ENCODE results near the gene PPME1.

PPME1 gene

DNA sequence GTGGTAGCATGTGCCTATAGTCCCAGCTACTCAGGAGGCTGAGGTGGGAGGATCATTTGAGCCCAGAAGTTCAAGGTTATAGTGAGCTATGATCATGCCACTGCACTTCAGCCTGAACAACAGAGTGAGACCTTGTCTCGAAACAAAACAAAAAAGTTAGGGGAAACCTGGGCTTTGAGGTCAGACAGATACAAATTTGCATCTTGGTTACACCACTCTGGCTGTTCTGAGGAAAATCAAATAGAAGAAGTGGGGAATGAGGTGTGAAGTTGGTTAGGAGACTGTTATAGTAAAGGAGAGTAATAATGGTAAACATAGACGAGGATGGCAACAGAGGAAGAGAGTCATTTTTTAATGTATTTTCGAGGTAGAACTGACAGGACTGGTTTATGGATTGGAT lies 62.6 kb downstream of the PPME1 start:
- no peak for DNase-seq

GRCh38 chr11:74235121-74235520 lies 64.0 kb downstream of the PPME1 start:
- DNase-seq, result no peak

DNA sequence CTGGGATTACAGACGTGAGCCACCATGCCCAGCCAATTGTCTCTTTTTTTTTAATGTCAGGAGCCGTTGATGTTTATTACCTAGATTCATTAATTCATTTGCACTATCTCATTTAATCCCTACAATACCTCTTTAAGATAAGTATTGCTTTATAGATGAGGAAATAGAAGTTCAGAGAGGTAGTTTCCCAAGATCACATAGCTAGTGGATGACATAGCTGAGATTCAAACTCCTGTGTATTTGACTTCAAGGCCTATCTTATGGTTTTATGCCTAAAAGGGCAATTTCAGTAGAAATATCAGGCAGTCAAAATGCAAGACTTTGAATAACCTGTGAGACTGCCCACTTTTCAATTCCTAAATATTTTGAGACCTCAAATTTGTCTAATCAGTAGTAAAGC lies 66.5 kb downstream of the PPME1 start:
- no peak for DNase-seq

GRCh38 chr11:74238243-74238642 lies 67.2 kb downstream of the PPME1 start:
- DNase-seq, result no peak

DNA sequence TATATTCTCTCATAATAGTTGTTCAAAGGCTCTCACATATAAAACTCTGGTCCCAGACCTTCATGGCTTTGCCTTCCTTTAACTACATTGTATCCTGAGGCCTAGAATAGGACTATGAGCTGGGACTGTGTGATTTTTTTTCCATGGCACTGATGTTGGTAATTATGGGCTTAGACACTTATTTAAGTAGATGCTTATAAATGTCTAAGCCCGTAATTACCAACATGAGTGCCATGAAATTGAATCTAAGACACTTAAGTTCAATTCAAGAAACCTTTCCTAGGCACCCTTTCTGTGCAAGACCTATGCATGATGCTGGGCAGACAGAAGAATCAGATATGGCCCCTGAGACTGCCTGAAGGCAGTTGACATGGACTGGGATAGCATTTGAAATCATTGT lies 77.4 kb downstream of the PPME1 start:
- no peak for DNase-seq

DNA sequence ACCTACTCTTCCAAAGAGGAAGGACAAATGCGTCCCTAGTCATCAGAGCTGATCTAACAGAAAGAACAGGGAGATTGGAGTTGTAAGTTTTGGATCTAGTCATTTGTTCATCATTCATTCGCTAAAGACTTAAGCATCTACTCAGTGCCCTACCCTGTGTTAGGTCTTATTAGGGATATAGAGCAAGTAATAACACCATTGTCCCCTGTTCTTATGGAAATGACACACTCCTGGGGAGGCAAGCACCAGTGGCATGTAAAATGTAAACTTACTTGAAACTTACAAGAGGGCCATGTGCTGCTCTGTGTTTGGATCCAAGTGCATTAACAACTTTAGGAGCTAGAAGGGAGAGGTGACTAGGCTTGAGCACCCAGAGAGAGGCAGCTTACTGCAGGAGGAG lies 78.4 kb downstream of the PPME1 start:
- DNase-seq, result no peak

DNA sequence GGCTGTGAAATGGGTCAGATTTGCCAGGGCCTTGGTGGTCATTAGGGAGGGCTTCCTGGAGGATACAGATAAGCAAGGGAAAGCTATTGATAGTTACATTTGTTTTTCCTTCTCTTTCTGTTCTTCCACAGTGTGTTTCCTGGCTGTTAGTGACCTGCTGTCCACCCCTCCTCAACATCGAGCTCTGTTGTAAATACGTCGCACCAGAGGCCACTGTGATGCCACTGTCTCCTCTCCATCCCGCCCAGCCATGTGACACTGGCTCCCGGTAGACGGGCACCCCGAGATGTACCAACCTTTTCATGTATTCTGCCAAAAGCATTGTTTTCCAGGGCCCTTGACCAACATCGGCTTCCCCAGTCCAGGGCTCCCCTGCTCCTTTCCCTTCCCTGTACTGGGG lies 82.3 kb downstream of the PPME1 start:
- no peak for DNase-seq

GRCh38 chr11:74255741-74256375 lies 84.8 kb downstream of the PPME1 start:
- DNase-seq, result peak; percentile 75

DNA sequence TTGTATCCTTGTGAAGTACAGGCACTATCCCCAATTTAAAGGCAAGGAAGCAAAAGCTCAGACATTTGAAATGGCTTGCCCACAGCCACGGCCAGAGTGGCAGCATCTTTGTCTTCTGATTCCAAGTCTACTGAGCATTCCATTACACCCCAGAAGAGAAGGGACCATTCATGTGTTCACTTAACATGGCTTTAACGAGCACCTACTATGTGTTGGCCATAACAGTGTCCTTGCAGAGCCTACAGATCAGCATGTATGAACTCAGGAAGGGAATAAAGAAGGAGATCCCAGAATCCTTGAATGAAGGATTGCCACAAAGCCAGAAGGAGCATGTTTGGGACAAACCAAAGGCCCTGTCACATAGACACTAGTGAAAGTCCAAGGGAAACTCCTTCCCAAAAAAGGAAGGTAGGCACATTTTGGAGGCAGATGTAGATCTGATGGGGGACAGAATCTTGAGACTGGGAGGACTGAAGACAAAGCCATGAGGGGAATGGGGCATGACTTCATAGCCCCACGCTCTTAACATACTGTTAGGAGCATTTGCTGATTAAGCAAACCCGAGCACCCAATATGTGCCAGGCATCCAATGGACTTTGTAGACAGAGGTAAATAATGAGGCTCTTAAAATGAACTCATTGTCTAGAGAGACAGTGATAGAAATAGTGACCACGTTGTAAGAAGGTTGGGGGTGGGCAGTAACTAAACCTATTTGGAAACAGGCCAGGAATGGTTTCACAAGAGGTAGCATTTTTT lies 85.5 kb downstream of the PPME1 start:
- no peak for DNase-seq

DNA sequence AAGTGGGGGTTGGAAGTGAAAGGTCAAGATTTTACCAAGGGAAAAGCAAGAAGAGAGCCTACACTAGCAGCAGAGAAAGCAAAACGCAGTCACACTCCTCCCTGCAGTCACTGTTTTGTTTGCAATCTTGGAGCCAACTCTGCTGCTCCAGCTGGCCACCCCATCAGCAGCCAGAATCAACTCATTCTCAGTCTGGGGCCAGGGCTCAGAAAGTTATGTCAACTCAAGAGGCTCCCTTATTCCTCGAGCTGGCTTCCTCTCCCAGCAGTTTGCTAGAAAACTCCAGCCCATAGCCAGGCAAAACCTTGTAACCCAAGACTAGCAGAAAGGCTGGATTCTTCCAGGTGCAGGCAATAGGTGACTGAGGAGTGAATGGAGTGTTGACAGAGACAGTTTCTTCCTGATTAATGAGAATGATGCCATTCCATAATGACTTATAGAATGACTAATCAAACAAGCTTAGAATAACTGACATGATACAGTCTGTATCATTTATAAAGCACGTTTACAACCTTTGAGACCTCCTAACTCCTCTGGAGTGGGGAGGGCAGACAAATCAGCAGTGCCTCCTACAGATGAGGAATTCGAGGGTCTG lies 87.0 kb downstream of the PPME1 start:
- DNase-seq, result peak; percentile 42

- no peak for DNase-seq
These were observed 91.6 kb downstream of the PPME1 start for GRCh38 chr11:74262725-74263124.

GRCh38 chr11:74265256-74265655 lies 94.2 kb downstream of the PPME1 start:
- no peak for DNase-seq

- DNase-seq, result no peak
These were observed 95.9 kb downstream of the PPME1 start for GRCh38 chr11:74267014-74267413.

DNA sequence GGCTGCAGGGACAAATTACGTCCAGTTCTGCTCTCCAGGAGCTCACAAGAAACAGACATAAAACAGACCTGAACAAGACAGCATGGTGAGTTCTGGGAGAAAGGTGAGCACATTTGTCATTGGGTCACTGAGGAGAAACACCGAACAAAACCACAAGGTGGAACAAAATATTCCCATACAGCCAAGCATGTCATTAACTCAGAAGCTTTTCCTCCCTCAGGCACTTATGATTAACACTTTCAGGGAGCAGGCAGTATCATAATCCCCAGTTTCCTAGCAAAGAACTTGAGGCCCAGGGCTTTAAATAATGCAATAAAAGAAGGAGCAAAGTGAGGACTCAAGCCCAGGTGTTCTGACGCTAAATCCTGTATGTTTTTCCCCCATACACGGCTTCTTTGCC lies 97.4 kb downstream of the PPME1 start:
- no peak for DNase-seq

DNA sequence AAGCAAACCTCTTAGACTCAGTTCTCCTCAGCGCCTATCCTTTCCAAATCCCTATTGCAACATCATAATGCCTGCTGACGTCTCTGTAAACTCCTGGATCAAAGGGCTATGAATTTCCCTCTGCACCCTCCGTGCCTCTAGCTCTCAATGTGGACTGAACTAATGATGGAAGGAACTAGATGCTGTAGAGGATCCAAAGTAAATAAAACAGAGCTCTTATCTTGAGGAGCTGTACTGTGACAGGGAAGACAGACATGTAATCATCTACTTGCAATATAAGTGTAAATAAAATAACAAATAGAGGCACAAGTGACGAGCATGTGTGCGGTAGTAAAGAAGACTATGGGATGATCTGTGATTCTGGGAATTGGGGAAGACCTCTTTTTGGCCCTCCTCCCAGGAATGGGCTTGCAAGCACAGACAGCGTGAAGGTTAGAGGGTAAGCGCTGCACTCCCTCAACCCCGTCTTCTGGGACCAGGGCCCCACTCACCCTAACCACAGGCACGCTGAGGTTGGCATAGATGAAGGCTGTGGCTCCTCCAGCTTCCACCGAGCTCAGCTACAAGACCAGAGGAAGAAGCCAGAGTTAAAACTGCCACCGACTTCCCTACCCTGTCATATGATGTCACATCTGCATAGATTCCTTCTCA lies 98.2 kb downstream of the PPME1 start:
- no peak for DNase-seq

GRCh38 chr11:74272276-74272675 lies 101.2 kb downstream of the PPME1 start:
- DNase-seq, result no peak

- no peak for DNase-seq
These were observed 105.5 kb downstream of the PPME1 start for GRCh38 chr11:74276581-74276980.

DNA sequence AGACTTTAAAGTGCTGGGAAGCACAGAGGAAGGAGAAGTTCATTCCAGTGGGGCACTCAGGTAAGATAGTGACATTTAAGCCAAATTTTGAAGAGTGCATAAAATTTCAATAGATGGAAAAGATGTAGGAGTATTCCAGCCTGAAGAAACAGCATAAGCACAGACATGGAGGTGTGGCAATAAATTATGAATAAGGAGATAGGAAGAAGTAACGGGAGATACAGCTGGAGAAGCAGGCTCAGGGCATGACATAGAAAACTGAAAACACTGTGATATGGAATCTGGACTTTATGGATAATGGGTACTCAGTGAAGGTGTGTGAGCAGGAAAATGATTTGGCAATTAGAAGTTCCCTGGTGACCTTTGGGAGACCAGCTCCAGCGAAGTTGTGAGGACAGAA lies 107.0 kb downstream of the PPME1 start:
- no peak for DNase-seq

DNA sequence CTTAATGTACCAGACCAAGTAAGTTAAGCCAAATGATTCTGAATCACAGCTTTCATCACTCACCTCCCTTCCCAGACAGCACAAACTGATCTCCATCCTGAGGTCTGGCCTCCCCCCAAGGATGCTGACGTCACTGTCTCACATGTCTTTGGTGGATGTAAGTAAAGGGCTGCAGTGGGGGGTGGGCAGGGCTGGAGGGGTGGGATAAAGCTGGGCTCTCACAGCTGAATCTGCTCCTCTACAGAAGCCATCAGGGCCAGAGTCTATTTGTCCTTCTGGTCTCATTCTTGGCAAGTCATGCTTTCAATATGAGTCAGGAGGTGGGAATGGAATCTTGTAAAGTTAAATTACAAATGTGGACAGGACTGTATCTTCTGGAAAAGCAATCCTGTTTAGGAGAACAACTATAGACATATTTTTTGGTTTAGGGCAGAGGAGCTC lies 107.7 kb downstream of the PPME1 start:
- DNase-seq, result no peak

GRCh38 chr11:74279256-74279655 lies 108.2 kb downstream of the PPME1 start:
- DNase-seq, result no peak

DNA sequence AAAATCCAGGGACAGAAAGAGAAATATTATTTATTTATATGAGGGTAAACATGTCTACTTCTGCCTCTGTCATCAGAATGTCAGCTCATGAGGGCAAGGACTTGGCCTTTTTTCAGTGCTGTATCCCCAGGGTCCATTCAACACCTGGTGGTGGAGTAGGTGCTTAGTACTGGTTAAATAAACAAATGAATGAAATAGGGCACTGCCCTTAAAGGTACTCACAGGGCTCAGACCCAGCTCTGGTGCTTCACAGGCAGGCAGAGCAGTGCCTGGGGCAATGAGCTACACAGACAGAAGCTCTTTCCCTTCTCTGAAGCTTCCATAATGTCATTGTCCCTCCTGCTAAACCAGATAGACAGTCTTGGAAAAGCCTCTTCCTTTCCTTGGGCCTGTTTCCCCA lies 109.4 kb downstream of the PPME1 start:
- DNase-seq, result no peak

- no peak for DNase-seq
These were observed 111.3 kb downstream of the PPME1 start for GRCh38 chr11:74282421-74282820.

- no peak for DNase-seq
These were observed 111.9 kb downstream of the PPME1 start for GRCh38 chr11:74282914-74283371.
